Left renal pelvis (tissue), 4 donors: ENCODE results near the gene SUPT5H. TPM values are rescaled to one million over a fixed set of nuclear protein-coding genes. Genes with fewer than 3 reads are reported as not detected.

Experiments used
- DNase-seq, 4 donors: peaks; one replicate each; pipeline ENCODE4 v3.0.0-alpha.2; 2013; ENCODE audit warnings: low read depth in 4 of 4, low spot score in 3 of 4
- polyA plus RNA-seq, 4 donors: library from polyadenylated mRNA; unstranded; fragments of 120-200 nt; gene quantifications; one replicate each; pipeline ENCODE4 v1.2.1, GENCODE V29; 2013; ENCODE audit not compliant: insufficient read length in 4 of 4

The SUPT5H gene
- polyA plus RNA-seq, 4 donors: 112 to 158 (median 132) TPM

- no peak for DNase-seq
These were observed 21.9 kb upstream of the SUPT5H start for GRCh38 chr19:39423258-39424086.

GRCh38 chr19:39424934-39425333 lies 20.4 kb upstream of the SUPT5H start:
- no peak for DNase-seq

GRCh38 chr19:39425744-39426143 lies 19.6 kb upstream of the SUPT5H start:
- DNase-seq: no peak

- DNase-seq: no peak
These were observed 19.2 kb upstream of the SUPT5H start for GRCh38 chr19:39426170-39426569.

GRCh38 chr19:39427707-39428106 lies 17.7 kb upstream of the SUPT5H start:
- no peak for DNase-seq

GRCh38 chr19:39428283-39429112 lies 16.9 kb upstream of the SUPT5H start:
- peak in 2 of 4 donors; percentile 79 to 83 for DNase-seq

GRCh38 chr19:39430675-39431593 lies 14.4 kb upstream of the SUPT5H start:
- no peak for DNase-seq

GRCh38 chr19:39432677-39433025 lies 12.7 kb upstream of the SUPT5H start:
- DNase-seq: no peak

GRCh38 chr19:39433480-39434079 lies 11.8 kb upstream of the SUPT5H start:
- no peak for DNase-seq

GRCh38 chr19:39434123-39435076 lies 11.0 kb upstream of the SUPT5H start:
- no peak for DNase-seq

- DNase-seq: peak; percentile 92 to 96 (median 94)
These were observed 9.7 kb upstream of the SUPT5H start, which contains the start of gene RPS16 for GRCh38 chr19:39435499-39436349. Gene RPS16, minus strand, starts transcription at chr19:39435949. Its CDS starts 54 bp downstream, at chr19:39435895.

GRCh38 chr19:39436350-39436716 lies 9.0 kb upstream of the SUPT5H start:
- DNase-seq: no peak

- DNase-seq: no peak
These were observed 7.0 kb upstream of the SUPT5H start for GRCh38 chr19:39438270-39438934.

GRCh38 chr19:39444598-39445195 lies 685 bp upstream of the SUPT5H start:
- no peak for DNase-seq

GRCh38 chr19:39446365-39447084 lies 1.1 kb downstream of the SUPT5H start:
- no peak for DNase-seq

- DNase-seq: no peak
These were observed 2.9 kb downstream of the SUPT5H start for GRCh38 chr19:39448271-39448670.
